HCT116 (cell line): ENCODE results near the gene SYT7. TPM values are rescaled to one million over a fixed set of nuclear protein-coding genes. Genes with fewer than 3 reads are reported as not detected.

ENCODE experiments used
- ATAC-seq: fragments of 200-7000 bp; cut with Tn5 transposase; 2 replicates; pipeline ENCODE4 v1.9.1; 2020; ENCODE audit warnings: mild to moderate bottlenecking, moderate library complexity
- BruUV-seq: library from RNA; stranded (reverse); fragments of 400-500 nt; replicated peaks from 2 replicates; lab custom pipeline; 2021; lab: Mats Ljungman, UMichigan
- CTCF ChIA-PET: fragments of 300-600 bp; sonication (Branson Sonifier 250); formaldehyde crosslinking; loops from one replicate; lab custom pipeline; 2021; ENCODE audit warnings: antibody characterized with exemption; lab: Charles Lee
- POLR2A ChIA-PET: fragments of 300-600, 350-600 bp; sonication (Branson Sonifier 250); formaldehyde crosslinking; loops from one replicate; lab custom pipeline; 2021; ENCODE audit warnings: antibody characterized with exemption; lab: Charles Lee
- RAD21 ChIA-PET, 2 experiments: fragments of 300-600 bp; sonication (Branson Sonifier 250); formaldehyde crosslinking; loops; one replicate each; lab custom pipeline; 2023; ENCODE audit warnings: low total read pairs in 2 of 2; ENCODE audit not compliant: uncharacterized antibody in 2 of 2, unreplicated experiment in 2 of 2, low non-redundant PET in 1 of 2; lab: Charles Lee
- DNase-seq: peaks from one replicate; pipeline ENCODE4 v3.0.0-alpha.2; 2010; ENCODE audit warnings: low read depth, low spot score
- H2AFZ ChIP-seq: fragments of 200-600 bp; shearing (Covaris generic), sonication (generic); 2 replicates; pipeline ENCODE4 v1.6.1; 2017; ENCODE audit warnings: low read depth, mixed run types, mixed read lengths, antibody characterized with exemption, low read length; ENCODE audit not compliant: poor library complexity, severe bottlenecking
- H3K27ac ChIP-seq: 2 replicates; pipeline ENCODE4 v1.5.1; 2012; ENCODE audit warnings: low read depth, low read length
- H3K27me3 ChIP-seq: fragments of 200-600 bp; sonication (generic); 2 replicates; pipeline ENCODE4 v1.6.1; 2016; ENCODE audit warnings: mixed run types, low read length, mixed read lengths; ENCODE audit not compliant: insufficient read depth
- H3K36me3 ChIP-seq, 2 experiments: fragments of 200-500 bp in 1 of 2; fragments of 200-600 bp in 1 of 2; sonication (Bioruptor generic) in 1 of 2; sonication (generic) in 1 of 2; 2 replicates each; pipeline versions ENCODE4 v1.5.1 to v1.6.1; 2014 to 2016; ENCODE audit warnings: low read length in 2 of 2, inconsistent platforms in 1 of 2, mixed read lengths in 1 of 2, mixed run types in 1 of 2; ENCODE audit not compliant: insufficient read depth in 2 of 2, control insufficient read depth in 1 of 2
- H3K4me1 ChIP-seq, 2 experiments: fragments of 200-600 bp in 1 of 2; sonication (generic) in 1 of 2; 2 replicates each; pipeline versions ENCODE4 v1.5.1 to v1.6.1; 2012 to 2017; ENCODE audit warnings: low read length in 2 of 2, inconsistent platforms in 1 of 2, mild to moderate bottlenecking in 1 of 2, mixed read lengths in 1 of 2, mixed run types in 1 of 2, moderate library complexity in 1 of 2; ENCODE audit not compliant: insufficient read depth in 2 of 2, control insufficient read depth in 1 of 2
- H3K4me2 ChIP-seq: fragments of 200-600 bp; sonication (generic); 2 replicates; pipeline ENCODE4 v1.6.1; 2017; ENCODE audit warnings: mixed run types, low read length, mixed read lengths
- H3K4me3 ChIP-seq, 2 experiments: fragments of 200-600 bp in 1 of 2; sonication (generic) in 1 of 2; replicated peaks in 1 of 2; 2 replicates each; pipeline ENCODE4 v1.5.1; 2011 to 2016; ENCODE audit warnings: low read length in 2 of 2, control low read depth in 1 of 2, low read depth in 1 of 2, mild to moderate bottlenecking in 1 of 2, mixed read lengths in 1 of 2, mixed run types in 1 of 2
- H3K79me2 ChIP-seq: fragments of 200-600 bp; sonication (generic); 2 replicates; pipeline ENCODE4 v1.6.1; 2017; ENCODE audit warnings: mild to moderate bottlenecking, mixed run types, low read length, moderate library complexity, mixed read lengths; ENCODE audit not compliant: insufficient read depth
- H3K9ac ChIP-seq: fragments of 200-600 bp; sonication (generic); 2 replicates; pipeline ENCODE4 v1.6.1; 2016; ENCODE audit warnings: low read length, mixed read lengths
- H3K9me2 ChIP-seq: fragments of 200-600 bp; sonication (generic), shearing (Covaris generic); 2 replicates; pipeline ENCODE4 v1.6.1; 2017; ENCODE audit warnings: mixed run types, mild to moderate bottlenecking, moderate library complexity; ENCODE audit not compliant: insufficient read depth
- H3K9me3 ChIP-seq, 2 experiments: fragments of 200-500 bp in 1 of 2; fragments of 200-600 bp in 1 of 2; sonication (Bioruptor generic) in 1 of 2; sonication (generic) in 1 of 2; 2 replicates each; pipeline ENCODE4 v1.6.1; 2014 to 2017; ENCODE audit warnings: low read length in 2 of 2, mixed read lengths in 2 of 2, inconsistent platforms in 1 of 2, low read depth in 1 of 2, mild to moderate bottlenecking in 1 of 2, mixed run types in 1 of 2, moderate library complexity in 1 of 2; ENCODE audit not compliant: control insufficient read depth in 1 of 2, insufficient read depth in 1 of 2
- H4K20me1 ChIP-seq: fragments of 200-600 bp; sonication (generic), shearing (Covaris generic); 2 replicates; pipeline ENCODE4 v1.6.1; 2017; ENCODE audit warnings: mixed run types, mild to moderate bottlenecking, moderate library complexity; ENCODE audit not compliant: insufficient read depth
- ELF1 ChIP-seq: IDR thresholded peaks from 2 replicates; pipeline ENCODE4 v1.6.1; 2012; ENCODE audit warnings: low read depth, borderline replicate concordance
- POLR2AphosphoS5 ChIP-seq: IDR thresholded peaks from 2 replicates; pipeline ENCODE4 v1.6.1; 2011; ENCODE audit warnings: mild to moderate bottlenecking, low read depth, low read length, moderate library complexity
- RAD21 ChIP-seq: IDR thresholded peaks from 2 replicates; pipeline ENCODE4 v1.6.1; 2012; ENCODE audit warnings: low read depth, mild to moderate bottlenecking
- intact Hi-C: fragments of 100-400 bp; cut with micrococcal nuclease; formaldehyde crosslinking; loops from 2 replicates; pipeline ENCODE4 v1.10.0; 2022
- total RNA-seq: library from RNA; stranded (reverse); gene quantifications from one replicate; pipeline ENCODE4 v1.2.1, GENCODE V29; 2021; ENCODE audit not compliant: unreplicated experiment
- TF ChIP-seq, protein P1 (sequence below), 3 experiments: fragments of 200-600 bp in 1 of 3; sonication (generic) in 1 of 3; IDR thresholded peaks in 2 of 3; conservative IDR thresholded peaks in 1 of 3; 2 replicates each; pipeline ENCODE4 v1.5.1; 2012 to 2017; ENCODE audit warnings: low read depth in 2 of 3, low read length in 2 of 3, antibody characterized with exemption in 1 of 3, borderline replicate concordance in 1 of 3, control low read depth in 1 of 3, mild to moderate bottlenecking in 1 of 3, mixed read lengths in 1 of 3, mixed run types in 1 of 3, moderate library complexity in 1 of 3; ENCODE audit not compliant: insufficient read depth in 1 of 3
- TF ChIP-seq, protein P2 (sequence below): IDR thresholded peaks from 2 replicates; pipeline ENCODE4 v1.6.1; 2012

The SYT7 gene
- total RNA-seq, 1 experiment from 2014 or later, result 27.4 TPM

DNA sequence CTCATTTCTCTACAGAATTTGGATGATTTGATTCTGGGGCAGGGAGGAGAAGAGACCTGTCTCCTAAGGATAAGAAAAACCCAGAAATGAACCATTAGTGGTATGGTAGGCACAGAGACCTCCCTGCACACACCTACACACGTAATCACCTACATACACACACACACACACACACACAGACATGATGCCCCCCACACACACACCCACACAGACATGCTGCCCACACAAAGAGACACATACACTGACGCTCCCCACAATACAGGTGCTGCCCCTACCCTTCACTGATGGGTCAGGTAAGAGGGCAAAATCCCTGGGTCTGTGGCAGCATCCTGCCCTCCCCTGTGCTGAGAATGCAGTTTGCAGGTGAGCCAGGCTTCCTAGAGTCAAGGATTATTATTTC is 1.1 kb upstream of the SYT7 start:
- Histone ChIP-seq H3K4me2 (peak overlapping the region; percentile 67), H3K27me3 (no peaks in the 10 kb centered on the region), H3K9me3 (no peaks in the 10 kb centered on the region), H3K36me3 (no peaks in the 10 kb centered on the region), H3K4me3 (peak overlapping the region in 1 of 2 experiments; percentile 32; a peak in 3 of 4 replicates), H3K4me1 (peaks cover 35 to 50% of the 10 kb centered on the region in 2 experiments), H3K9me2 (no peaks in the 10 kb centered on the region), H3K79me2 (peaks cover 7% of the 10 kb centered on the region; the same call in 1 of the 2 replicates), H4K20me1 (no peaks in the 10 kb centered on the region), H3K9ac (no peak overlapping the region), H2AFZ (no peak overlapping the region), H3K27ac (no peak overlapping the region)
- no TSS peak for BruUV-seq
- intact Hi-C loops, result loop anchor here (2.0 kb wide), 1 partner anchor 47 kb away; no protein-coding TSS in a partner anchor
- ChIA-PET POLR2A (no interaction called here), CTCF (interaction anchor here (0.7 to 1.1 kb wide), 7 partner anchors 15 to 136 kb away, joined by 3 to 8 read pairs (median 3); no protein-coding TSS in a partner anchor), RAD21 (no interaction called here)
- no peak for DNase-seq
- TF ChIP-seq ELF1 (no peak), RAD21 (no peak), POLR2AphosphoS5 (no peak)
- TF ChIP-seq, protein P1, sequence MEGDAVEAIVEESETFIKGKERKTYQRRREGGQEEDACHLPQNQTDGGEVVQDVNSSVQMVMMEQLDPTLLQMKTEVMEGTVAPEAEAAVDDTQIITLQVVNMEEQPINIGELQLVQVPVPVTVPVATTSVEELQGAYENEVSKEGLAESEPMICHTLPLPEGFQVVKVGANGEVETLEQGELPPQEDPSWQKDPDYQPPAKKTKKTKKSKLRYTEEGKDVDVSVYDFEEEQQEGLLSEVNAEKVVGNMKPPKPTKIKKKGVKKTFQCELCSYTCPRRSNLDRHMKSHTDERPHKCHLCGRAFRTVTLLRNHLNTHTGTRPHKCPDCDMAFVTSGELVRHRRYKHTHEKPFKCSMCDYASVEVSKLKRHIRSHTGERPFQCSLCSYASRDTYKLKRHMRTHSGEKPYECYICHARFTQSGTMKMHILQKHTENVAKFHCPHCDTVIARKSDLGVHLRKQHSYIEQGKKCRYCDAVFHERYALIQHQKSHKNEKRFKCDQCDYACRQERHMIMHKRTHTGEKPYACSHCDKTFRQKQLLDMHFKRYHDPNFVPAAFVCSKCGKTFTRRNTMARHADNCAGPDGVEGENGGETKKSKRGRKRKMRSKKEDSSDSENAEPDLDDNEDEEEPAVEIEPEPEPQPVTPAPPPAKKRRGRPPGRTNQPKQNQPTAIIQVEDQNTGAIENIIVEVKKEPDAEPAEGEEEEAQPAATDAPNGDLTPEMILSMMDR (IDR thresholded peaks at IDR 0.05 in 2 of 3, conservative IDR thresholded peaks at IDR 0.05 in 1 of 3; ENCODE audit: borderline replicate concordance in 1 of 3, insufficient read depth in 1 of 3, low read depth in 2 of 3, low read length in 2 of 3), result no peak
- TF ChIP-seq, protein P2, sequence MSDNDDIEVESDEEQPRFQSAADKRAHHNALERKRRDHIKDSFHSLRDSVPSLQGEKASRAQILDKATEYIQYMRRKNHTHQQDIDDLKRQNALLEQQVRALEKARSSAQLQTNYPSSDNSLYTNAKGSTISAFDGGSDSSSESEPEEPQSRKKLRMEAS, result no peak
- no peak for ATAC-seq
